ENCODE measurements around the gene RGS6. TPM values are rescaled to one million over a fixed set of nuclear protein-coding genes. Genes with fewer than 3 reads are reported as not detected.

Gene RGS6
- total RNA-seq, 1 experiment from 2014 or later, result not detected

- CTCF ChIA-PET, result no interaction called here
- no peak for DNase-seq
- TF ChIP-seq CTCF (IDR thresholded peaks at IDR 0.05; ENCODE audit: unreplicated experiment), result no peak
- intact Hi-C loops (cut with micrococcal nuclease; ENCODE audit: unreplicated experiment), result no loop called here
- no TSS peak for BruUV-seq (replicated peaks)
- Mint-ChIP-seq H3K9me3 (ENCODE audit: low read depth, unreplicated experiment) (peaks cover 21% of the 10 kb centered on the region), H3K36me3 (ENCODE audit: insufficient read depth, unreplicated experiment) (no peaks in the 10 kb centered on the region), H3K27me3 (ENCODE audit: unreplicated experiment) (peaks cover 36% of the 10 kb centered on the region), H3K27ac (ENCODE audit: unreplicated experiment) (no peak overlapping the region), H3K4me1 (ENCODE audit: low read depth, unreplicated experiment) (no peaks in the 10 kb centered on the region), H3K4me3 (ENCODE audit: low read depth, unreplicated experiment) (no peak overlapping the region)
Measured at GRCh38 chr14:72492196-72492595, 560.0 kb downstream of the RGS6 start.

GRCh38 chr14:72495668-72496067 lies 563.4 kb downstream of the RGS6 start:
- CTCF ChIA-PET, result no interaction called here
- H3K9me3 Mint-ChIP-seq (ENCODE audit: low read depth, unreplicated experiment), result peaks cover 10% of the 10 kb centered on the region
- no TSS peak for BruUV-seq (replicated peaks)
- no peak for DNase-seq
- no peak for TF ChIP-seq CTCF (IDR thresholded peaks at IDR 0.05; ENCODE audit: unreplicated experiment)
- H3K27ac Mint-ChIP-seq (ENCODE audit: unreplicated experiment), result no peak overlapping the region
- no peaks in the 10 kb centered on the region for H3K36me3 Mint-ChIP-seq (ENCODE audit: insufficient read depth, unreplicated experiment)
- H3K4me3 Mint-ChIP-seq (ENCODE audit: low read depth, unreplicated experiment), result no peak overlapping the region
- intact Hi-C loops (cut with micrococcal nuclease; ENCODE audit: unreplicated experiment), result no loop called here
- peaks cover 19% of the 10 kb centered on the region for H3K27me3 Mint-ChIP-seq (ENCODE audit: unreplicated experiment)
- no peaks in the 10 kb centered on the region for H3K4me1 Mint-ChIP-seq (ENCODE audit: low read depth, unreplicated experiment)

- DNase-seq, result no peak
- Mint-ChIP-seq H3K36me3 (ENCODE audit: insufficient read depth, unreplicated experiment) (no peaks in the 10 kb centered on the region), H3K27ac (ENCODE audit: unreplicated experiment) (no peak overlapping the region), H3K4me3 (ENCODE audit: low read depth, unreplicated experiment) (no peak overlapping the region), H3K4me1 (ENCODE audit: low read depth, unreplicated experiment) (peaks cover 2% of the 10 kb centered on the region), H3K27me3 (ENCODE audit: unreplicated experiment) (peaks cover 18% of the 10 kb centered on the region), H3K9me3 (ENCODE audit: low read depth, unreplicated experiment) (peaks cover 8% of the 10 kb centered on the region)
- intact Hi-C loops (cut with micrococcal nuclease; ENCODE audit: unreplicated experiment), result no loop called here
- no TSS peak for BruUV-seq (replicated peaks)
- TF ChIP-seq CTCF (IDR thresholded peaks at IDR 0.05; ENCODE audit: unreplicated experiment), result no peak
- CTCF ChIA-PET, result no interaction called here
Measured at GRCh38 chr14:72498646-72499045, 566.4 kb downstream of the RGS6 start.

GRCh38 chr14:72499746-72500145 lies 567.5 kb downstream of the RGS6 start:
- CTCF ChIA-PET, result no interaction called here
- H3K36me3 Mint-ChIP-seq (ENCODE audit: insufficient read depth, unreplicated experiment), result no peaks in the 10 kb centered on the region
- intact Hi-C loops (cut with micrococcal nuclease; ENCODE audit: unreplicated experiment), result no loop called here
- TF ChIP-seq CTCF (IDR thresholded peaks at IDR 0.05; ENCODE audit: unreplicated experiment), result no peak
- no TSS peak for BruUV-seq (replicated peaks)
- H3K4me1 Mint-ChIP-seq (ENCODE audit: low read depth, unreplicated experiment), result peaks cover 8% of the 10 kb centered on the region
- no peak for DNase-seq
- no peak overlapping the region for H3K27ac Mint-ChIP-seq (ENCODE audit: unreplicated experiment)
- H3K9me3 Mint-ChIP-seq (ENCODE audit: low read depth, unreplicated experiment), result peaks cover 5% of the 10 kb centered on the region
- H3K4me3 Mint-ChIP-seq (ENCODE audit: low read depth, unreplicated experiment), result no peak overlapping the region
- peaks cover 18% of the 10 kb centered on the region for H3K27me3 Mint-ChIP-seq (ENCODE audit: unreplicated experiment)
